Gastrocnemius medialis (tissue), 4 donors: Measurements from ENCODE around the gene GMCL2.

Experiments
- CTCF ChIP-seq, 5 experiments: fragments of 450-650 bp in 3 of 5; fragments of 200-600 bp in 2 of 5; sonication (generic) in 2 of 5; IDR thresholded peaks in 4 of 5; conservative IDR thresholded peaks in 1 of 5; 1 replicate in 4 of 5; 2 replicates in 1 of 5; pipeline ENCODE4 v1.5.1; 2016 to 2019; ENCODE audit warnings: antibody characterized with exemption in 5 of 5, mild to moderate bottlenecking in 3 of 5, moderate library complexity in 3 of 5
- POLR2A ChIP-seq, 2 donors: fragments of 450-650 bp; IDR thresholded peaks; one replicate each; pipeline ENCODE4 v1.6.1; 2017; ENCODE audit warnings: antibody characterized with exemption in 2 of 2, mild to moderate bottlenecking in 2 of 2, moderate library complexity in 2 of 2

DNA sequence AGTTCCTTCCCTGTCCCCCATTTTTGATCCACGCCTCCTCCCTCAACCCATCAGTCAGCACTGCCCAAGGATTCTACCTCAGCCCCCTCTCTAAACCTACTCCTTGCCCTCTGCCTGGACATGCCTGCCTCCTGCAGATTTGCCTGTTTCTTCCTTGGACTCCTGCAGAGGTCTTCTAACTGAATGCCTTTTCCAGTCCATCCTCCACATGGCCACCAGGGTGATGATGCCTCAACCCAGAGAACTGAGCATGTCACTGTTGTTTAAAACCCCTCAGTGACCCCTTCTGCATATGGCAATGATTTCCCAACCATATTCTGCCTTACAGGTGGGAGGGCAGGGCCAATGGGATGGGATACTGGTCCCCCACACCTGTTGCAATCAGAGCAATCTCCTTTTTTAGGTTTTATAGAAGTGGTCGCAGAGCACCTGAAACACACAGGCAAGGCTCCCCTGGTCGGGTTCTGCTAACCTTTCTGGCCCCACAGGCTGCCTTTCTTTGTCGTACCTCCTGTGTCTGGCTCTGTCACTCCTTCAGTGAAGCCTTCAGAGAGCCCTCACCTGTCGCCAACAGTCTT is 36.1 kb upstream of the GMCL2 start:
- TF ChIP-seq CTCF (IDR thresholded peaks at IDR 0.05 in 4 of 5, conservative IDR thresholded peaks at IDR 0.05 in 1 of 5) (no peak), POLR2A (IDR thresholded peaks at IDR 0.05) (no peak)
